PC-9 (cell line): ENCODE results near the gene ZNF330. TPM values are rescaled to one million over a fixed set of nuclear protein-coding genes. Genes with fewer than 3 reads are reported as not detected.
A peak's percentile ranks its signal among the peaks of the same experiment; 100 is the strongest.
"Not testable (repeated sequence)": the region's sequence is repeated elsewhere in the genome, so short reads cannot be mapped to it uniquely, and the experiment has no call there.

Source experiments
- BruUV-seq: library from RNA; stranded (reverse); fragments of 400-500 nt; replicated peaks from 2 replicates; lab custom pipeline; 2021; lab: Mats Ljungman, UMichigan
- CTCF ChIA-PET: fragments of 300-600 bp; sonication (Branson Sonifier 250); formaldehyde crosslinking; loops from one replicate; lab custom pipeline; 2022; ENCODE audit warnings: antibody characterized with exemption; lab: Charles Lee
- POLR2A ChIA-PET: fragments of 300-600 bp; sonication (Branson Sonifier 250); formaldehyde crosslinking; loops from one replicate; lab custom pipeline; 2022; ENCODE audit warnings: antibody characterized with exemption; ENCODE audit not compliant: unreplicated experiment; lab: Charles Lee
- DNase-seq, 2 experiments: peaks; one replicate each; pipeline versions ENCODE4 v3.0.0 to v3.0.0-alpha.2; 2015 to 2022; ENCODE audit warnings: mixed read lengths in 1 of 2
- H2AFZ ChIP-seq: fragments of 200-600 bp; sonication (generic); 2 replicates; pipeline ENCODE4 v1.8.1; 2017; ENCODE audit warnings: antibody characterized with exemption
- H3F3A ChIP-seq: fragments of 200-600 bp; sonication (generic); 2 replicates; pipeline ENCODE4 v1.8.1; 2017; ENCODE audit warnings: antibody characterized with exemption, mild to moderate bottlenecking, low read depth; ENCODE audit not compliant: insufficient read depth
- H3K27ac ChIP-seq: fragments of 200-600 bp; sonication (generic); 2 replicates; pipeline ENCODE4 v1.6.1; 2016; ENCODE audit warnings: mixed run types
- H3K27me3 ChIP-seq: fragments of 200-600 bp; sonication (generic); 2 replicates; pipeline ENCODE4 v1.6.1; 2016; ENCODE audit warnings: low read depth, mixed run types; ENCODE audit not compliant: insufficient read depth
- H3K36me3 ChIP-seq: fragments of 200-600 bp; sonication (generic); 2 replicates; pipeline ENCODE4 v1.6.1; 2016; ENCODE audit warnings: low read depth, mixed run types
- H3K4me1 ChIP-seq: fragments of 200-600 bp; sonication (generic); replicated peaks from 2 replicates; pipeline ENCODE4 v1.6.1; 2016; ENCODE audit warnings: mixed run types; ENCODE audit not compliant: insufficient read depth
- H3K4me2 ChIP-seq: fragments of 200-600 bp; sonication (generic); 2 replicates; pipeline ENCODE4 v1.6.1; 2017; ENCODE audit warnings: mixed run types
- H3K4me3 ChIP-seq: fragments of 200-600 bp; sonication (generic); 2 replicates; pipeline ENCODE4 v1.6.1; 2016; ENCODE audit warnings: mixed run types
- H3K79me2 ChIP-seq: fragments of 200-600 bp; sonication (generic); 2 replicates; pipeline ENCODE4 v1.6.1; 2017; ENCODE audit warnings: low read depth, mixed run types
- H3K9me2 ChIP-seq: fragments of 200-600 bp; sonication (generic); 2 replicates; pipeline ENCODE4 v1.8.1; 2017; ENCODE audit warnings: mild to moderate bottlenecking; ENCODE audit not compliant: insufficient read depth
- H3K9me3 ChIP-seq: fragments of 200-600 bp; sonication (generic); 2 replicates; pipeline ENCODE4 v1.8.1; 2016; ENCODE audit warnings: low read depth; ENCODE audit not compliant: insufficient read depth
- H4K20me1 ChIP-seq: fragments of 200-600 bp; sonication (generic); 2 replicates; pipeline ENCODE4 v1.8.1; 2017; ENCODE audit not compliant: insufficient read depth
- CTCF ChIP-seq: fragments of 200-600 bp; sonication (generic); conservative IDR thresholded peaks from 2 replicates; pipeline ENCODE4 v1.6.1; 2017; ENCODE audit warnings: mixed run types, antibody characterized with exemption, mild to moderate bottlenecking, moderate library complexity
- EZH2 ChIP-seq: fragments of 200-600 bp; sonication (generic); IDR thresholded peaks from 2 replicates; pipeline ENCODE4 v1.8.0; 2017; ENCODE audit warnings: antibody characterized with exemption, low read depth
- intact Hi-C: fragments of 100-400 bp; cut with micrococcal nuclease; formaldehyde crosslinking; loops from one replicate; pipeline ENCODE4 v1.10.0; 2022; ENCODE audit not compliant: unreplicated experiment
- total RNA-seq: library from RNA; stranded (reverse); gene quantifications from 2 replicates; pipeline ENCODE4 v1.2.3, GENCODE V29; 2021

Gene ZNF330
- total RNA-seq, 1 experiment from 2014 or later: 22.5 TPM

GRCh38 chr4:141179474-141180373, 41.0 kb upstream of the ZNF330 start:
- DNase-seq: no peak
- no TSS peak for BruUV-seq
- Histone ChIP-seq H3K27me3 (no peaks in the 10 kb centered on the region), H3K4me3 (no peak overlapping the region), H3K27ac (no peak overlapping the region), H3F3A (no peaks in the 10 kb centered on the region), H3K4me1 (no peaks in the 10 kb centered on the region), H3K36me3 (no peaks in the 10 kb centered on the region), H3K9me2 (no peaks in the 10 kb centered on the region), H3K79me2 (no peaks in the 10 kb centered on the region), H4K20me1 (no peaks in the 10 kb centered on the region), H3K9me3 (no peaks in the 10 kb centered on the region), H3K4me2 (no peak overlapping the region), H2AFZ (no peak overlapping the region)
- intact Hi-C loops: no loop called here
- TF ChIP-seq CTCF (no peak), EZH2 (no peak)
- POLR2A ChIA-PET: no interaction called here
- CTCF ChIA-PET: no interaction called here

- Histone ChIP-seq H3K9me2 (no peaks in the 10 kb centered on the region), H4K20me1 (no peaks in the 10 kb centered on the region), H3K4me3 (no peak overlapping the region), H3K4me1 (no peaks in the 10 kb centered on the region), H3K9me3 (no peaks in the 10 kb centered on the region), H3K79me2 (no peaks in the 10 kb centered on the region), H3K27ac (no peak overlapping the region), H3F3A (no peaks in the 10 kb centered on the region), H3K4me2 (peak overlapping the region; percentile 7; the same call in 1 of the 2 replicates), H3K27me3 (no peaks in the 10 kb centered on the region), H2AFZ (no peak overlapping the region), H3K36me3 (no peaks in the 10 kb centered on the region)
- TF ChIP-seq EZH2 (no peak), CTCF (no peak)
- ChIA-PET CTCF (no interaction called here), POLR2A (no interaction called here)
- intact Hi-C loops: no loop called here
- no peak for DNase-seq
- no TSS peak for BruUV-seq
Observed at GRCh38 chr4:141180991-141181761, 39.5 kb upstream of the ZNF330 start.

GRCh38 chr4:141183491-141183890, 37.2 kb upstream of the ZNF330 start:
- H3K27me3 ChIP-seq, H3K9me3 ChIP-seq, POLR2A ChIA-PET, H3K9me2 ChIP-seq, H3K27ac ChIP-seq, BruUV-seq, H3F3A ChIP-seq, H3K79me2 ChIP-seq, H2AFZ ChIP-seq, H3K4me3 ChIP-seq, DNase-seq, H3K4me2 ChIP-seq, H3K4me1 ChIP-seq, intact Hi-C loops, H4K20me1 ChIP-seq, H3K36me3 ChIP-seq, CTCF ChIA-PET: not testable (repeated sequence)
